HEK293 (cell line): ENCODE measurements around the gene MYLK2.
A peak's percentile ranks its signal among the peaks of the same experiment; 100 is the strongest.

Experiments used
- CTCF ChIA-PET: fragments of 350-600 bp; formaldehyde crosslinking; extraction: SDS; loops from one replicate; lab custom pipeline; 2021; ENCODE audit warnings: antibody characterized with exemption; lab: Yijun Ruan, JAX
- POLR2A ChIA-PET: fragments of 300-600 bp; formaldehyde crosslinking; extraction: SDS; loops from one replicate; lab custom pipeline; 2020; ENCODE audit warnings: antibody characterized with exemption, inconsistent platforms; lab: Yijun Ruan, JAX
- H3K27ac ChIP-seq: fragments of 200-500 bp; sonication (Bioruptor generic); 2 replicates; pipeline ENCODE4 v1.5.1; 2014; ENCODE audit warnings: low read depth, low read length, control low read depth, inconsistent platforms; ENCODE audit errors: extremely low read depth
- H3K36me3 ChIP-seq, 2 experiments: fragments of 200-500 bp in 1 of 2; sonication (Bioruptor generic) in 1 of 2; 1 replicate in 1 of 2; 2 replicates in 1 of 2; pipeline ENCODE4 v1.5.1; 2014 to 2017; ENCODE audit warnings: inconsistent platforms in 2 of 2, low read length in 2 of 2; ENCODE audit not compliant: control insufficient read depth in 2 of 2, insufficient read depth in 1 of 2
- H3K4me1 ChIP-seq: fragments of 200-500 bp; sonication (Bioruptor generic); 2 replicates; pipeline ENCODE4 v1.5.1; 2014; ENCODE audit warnings: mild to moderate bottlenecking, low read length, inconsistent platforms; ENCODE audit not compliant: control insufficient read depth, insufficient read depth
- H3K4me3 ChIP-seq: 2 replicates; pipeline ENCODE4 v1.5.1; 2011; ENCODE audit warnings: low read depth, mild to moderate bottlenecking, control low read depth, low read length, moderate library complexity
- H3K9me3 ChIP-seq: fragments of 200-500 bp; sonication (Bioruptor generic); 2 replicates; pipeline ENCODE4 v1.5.1; 2014; ENCODE audit warnings: low read depth, low read length, inconsistent platforms; ENCODE audit not compliant: control insufficient read depth, insufficient read depth
- ATF2 ChIP-seq: fragments of 450-650 bp; formaldehyde crosslinking; IDR thresholded peaks from 2 replicates; pipeline ENCODE4 v1.5.1; 2016; ENCODE audit warnings: missing biosample characterization, missing genetic modification characterization, low read depth
- BCL11A ChIP-seq: fragments of 450-650 bp; formaldehyde crosslinking; IDR thresholded peaks from 2 replicates; pipeline ENCODE4 v1.5.1; 2016; ENCODE audit warnings: low read depth, missing biosample characterization, missing genetic modification characterization
- SCRT2 ChIP-seq: fragments of 450-650 bp; formaldehyde crosslinking; IDR thresholded peaks from 2 replicates; pipeline ENCODE4 v1.5.1; 2016; ENCODE audit warnings: missing biosample characterization, missing genetic modification characterization
- SP2 ChIP-seq: fragments of 450-650 bp; formaldehyde crosslinking; IDR thresholded peaks from 2 replicates; pipeline ENCODE4 v1.5.1; 2016; ENCODE audit warnings: missing biosample characterization, missing genetic modification characterization
- ZFP37 ChIP-seq: fragments of 450-650 bp; formaldehyde crosslinking; IDR thresholded peaks from 2 replicates; pipeline ENCODE4 v1.5.1; 2016; ENCODE audit warnings: missing biosample characterization, missing genetic modification characterization
- ZNF302 ChIP-seq: fragments of 450-650 bp; formaldehyde crosslinking; IDR thresholded peaks from 2 replicates; pipeline ENCODE4 v1.5.1; 2016; ENCODE audit warnings: missing biosample characterization, missing genetic modification characterization, low read depth
- ZNF510 ChIP-seq: fragments of 450-650 bp; formaldehyde crosslinking; IDR thresholded peaks from 2 replicates; pipeline ENCODE4 v1.5.1; 2018; ENCODE audit warnings: mild to moderate bottlenecking, missing genetic modification characterization, missing biosample characterization; ENCODE audit not compliant: insufficient replicate concordance
- ZNF623 ChIP-seq: fragments of 450-650 bp; formaldehyde crosslinking; IDR thresholded peaks from 2 replicates; pipeline ENCODE4 v1.5.1; 2016; ENCODE audit warnings: missing biosample characterization, missing genetic modification characterization
- ZNF629 ChIP-seq: fragments of 450-650 bp; formaldehyde crosslinking; IDR thresholded peaks from 2 replicates; pipeline ENCODE4 v1.5.1; 2017; ENCODE audit warnings: missing biosample characterization, missing genetic modification characterization
- ZNF654 ChIP-seq: fragments of 450-650 bp; formaldehyde crosslinking; IDR thresholded peaks from 2 replicates; pipeline ENCODE4 v1.5.1; 2016; ENCODE audit warnings: low read depth, missing biosample characterization, missing genetic modification characterization
- ZNF677 ChIP-seq: fragments of 450-650 bp; IDR thresholded peaks from 2 replicates; pipeline ENCODE4 v1.5.0; 2018; ENCODE audit warnings: missing biosample characterization, mild to moderate bottlenecking, missing genetic modification characterization, moderate library complexity
- ZNF692 ChIP-seq: fragments of 450-650 bp; formaldehyde crosslinking; IDR thresholded peaks from 2 replicates; pipeline ENCODE4 v1.5.1; 2016; ENCODE audit warnings: missing biosample characterization, missing genetic modification characterization
- ZNF843 ChIP-seq: fragments of 450-650 bp; formaldehyde crosslinking; IDR thresholded peaks from 2 replicates; pipeline ENCODE4 v1.5.1; 2016; ENCODE audit warnings: missing biosample characterization, missing genetic modification characterization
- TF ChIP-seq, protein P1 (sequence below): fragments of 450-650 bp; formaldehyde crosslinking; IDR thresholded peaks from 2 replicates; pipeline ENCODE4 v1.5.1; 2016; ENCODE audit warnings: missing biosample characterization, missing genetic modification characterization
- TF ChIP-seq, protein P2 (sequence below): fragments of 450-650 bp; formaldehyde crosslinking; conservative IDR thresholded peaks from 2 replicates; pipeline ENCODE4 v1.5.1; 2016; ENCODE audit warnings: low read depth, missing biosample characterization, missing genetic modification characterization
- TF ChIP-seq, protein P3 (sequence below): fragments of 450-650 bp; formaldehyde crosslinking; IDR thresholded peaks from 2 replicates; pipeline ENCODE4 v1.5.1; 2016; ENCODE audit warnings: missing biosample characterization, missing genetic modification characterization, borderline replicate concordance

The MYLK2 gene

GRCh38 chr20:31879143-31879987, 60.2 kb downstream of the MYLK2 start (continued):
- TF ChIP-seq ZNF629 (tag by site-specific recombination) (no peak), SP2 (tag by site-specific recombination) (peak; percentile 79), ZNF510 (no peak), ZNF623 (no peak)
- TF ChIP-seq, protein P1, sequence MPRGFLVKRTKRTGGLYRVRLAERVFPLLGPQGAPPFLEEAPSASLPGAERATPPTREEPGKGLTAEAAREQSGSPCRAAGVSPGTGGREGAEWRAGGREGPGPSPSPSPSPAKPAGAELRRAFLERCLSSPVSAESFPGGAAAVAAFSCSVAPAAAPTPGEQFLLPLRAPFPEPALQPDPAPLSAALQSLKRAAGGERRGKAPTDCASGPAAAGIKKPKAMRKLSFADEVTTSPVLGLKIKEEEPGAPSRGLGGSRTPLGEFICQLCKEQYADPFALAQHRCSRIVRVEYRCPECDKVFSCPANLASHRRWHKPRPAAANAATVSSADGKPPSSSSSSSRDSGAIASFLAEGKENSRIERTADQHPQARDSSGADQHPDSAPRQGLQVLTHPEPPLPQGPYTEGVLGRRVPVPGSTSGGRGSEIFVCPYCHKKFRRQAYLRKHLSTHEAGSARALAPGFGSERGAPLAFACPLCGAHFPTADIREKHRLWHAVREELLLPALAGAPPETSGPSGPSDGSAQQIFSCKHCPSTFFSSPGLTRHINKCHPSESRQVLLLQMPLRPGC (tag by site-specific recombination): 0 out of 2 replicates have a peak, but pooled peaks have one; percentile 10

- H3K4me3 ChIP-seq: no peak overlapping the region
- H3K9me3 ChIP-seq: no peaks in the 10 kb centered on the region
- H3K4me1 ChIP-seq: no peaks in the 10 kb centered on the region
- H3K27ac ChIP-seq: no peak overlapping the region
- TF ChIP-seq ZNF654 (no peak), ZNF843 (tag by site-specific recombination) (no peak)
- CTCF ChIA-PET: no interaction called here
- no peaks in the 10 kb centered on the region for H3K36me3 ChIP-seq
- POLR2A ChIA-PET: interaction anchor here (0.5 to 1.2 kb wide), 2 partner anchors 14 to 20 kb away, joined by 3 read pairs; no protein-coding TSS in a partner anchor
Measured at GRCh38 chr20:31881945-31882344, 62.8 kb downstream of the MYLK2 start.

GRCh38 chr20:31883829-31884228, 64.7 kb downstream of the MYLK2 start:
- TF ChIP-seq, protein P2, sequence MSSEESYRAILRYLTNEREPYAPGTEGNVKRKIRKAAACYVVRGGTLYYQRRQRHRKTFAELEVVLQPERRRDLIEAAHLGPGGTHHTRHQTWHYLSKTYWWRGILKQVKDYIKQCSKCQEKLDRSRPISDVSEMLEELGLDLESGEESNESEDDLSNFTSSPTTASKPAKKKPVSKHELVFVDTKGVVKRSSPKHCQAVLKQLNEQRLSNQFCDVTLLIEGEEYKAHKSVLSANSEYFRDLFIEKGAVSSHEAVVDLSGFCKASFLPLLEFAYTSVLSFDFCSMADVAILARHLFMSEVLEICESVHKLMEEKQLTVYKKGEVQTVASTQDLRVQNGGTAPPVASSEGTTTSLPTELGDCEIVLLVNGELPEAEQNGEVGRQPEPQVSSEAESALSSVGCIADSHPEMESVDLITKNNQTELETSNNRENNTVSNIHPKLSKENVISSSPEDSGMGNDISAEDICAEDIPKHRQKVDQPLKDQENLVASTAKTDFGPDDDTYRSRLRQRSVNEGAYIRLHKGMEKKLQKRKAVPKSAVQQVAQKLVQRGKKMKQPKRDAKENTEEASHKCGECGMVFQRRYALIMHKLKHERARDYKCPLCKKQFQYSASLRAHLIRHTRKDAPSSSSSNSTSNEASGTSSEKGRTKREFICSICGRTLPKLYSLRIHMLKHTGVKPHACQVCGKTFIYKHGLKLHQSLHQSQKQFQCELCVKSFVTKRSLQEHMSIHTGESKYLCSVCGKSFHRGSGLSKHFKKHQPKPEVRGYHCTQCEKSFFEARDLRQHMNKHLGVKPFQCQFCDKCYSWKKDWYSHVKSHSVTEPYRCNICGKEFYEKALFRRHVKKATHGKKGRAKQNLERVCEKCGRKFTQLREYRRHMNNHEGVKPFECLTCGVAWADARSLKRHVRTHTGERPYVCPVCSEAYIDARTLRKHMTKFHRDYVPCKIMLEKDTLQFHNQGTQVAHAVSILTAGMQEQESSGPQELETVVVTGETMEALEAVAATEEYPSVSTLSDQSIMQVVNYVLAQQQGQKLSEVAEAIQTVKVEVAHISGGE (tag by site-specific recombination): no peak
- TF ChIP-seq ZNF677 (tag by site-specific recombination) (no peak), SCRT2 (tag by site-specific recombination) (no peak), ZNF692 (tag by site-specific recombination) (no peak), ATF2 (tag by site-specific recombination) (peak; percentile 77), ZNF302 (no peak), ZFP37 (tag by site-specific recombination) (no peak), BCL11A (tag by site-specific recombination) (no peak)
- TF ChIP-seq, protein P3, sequence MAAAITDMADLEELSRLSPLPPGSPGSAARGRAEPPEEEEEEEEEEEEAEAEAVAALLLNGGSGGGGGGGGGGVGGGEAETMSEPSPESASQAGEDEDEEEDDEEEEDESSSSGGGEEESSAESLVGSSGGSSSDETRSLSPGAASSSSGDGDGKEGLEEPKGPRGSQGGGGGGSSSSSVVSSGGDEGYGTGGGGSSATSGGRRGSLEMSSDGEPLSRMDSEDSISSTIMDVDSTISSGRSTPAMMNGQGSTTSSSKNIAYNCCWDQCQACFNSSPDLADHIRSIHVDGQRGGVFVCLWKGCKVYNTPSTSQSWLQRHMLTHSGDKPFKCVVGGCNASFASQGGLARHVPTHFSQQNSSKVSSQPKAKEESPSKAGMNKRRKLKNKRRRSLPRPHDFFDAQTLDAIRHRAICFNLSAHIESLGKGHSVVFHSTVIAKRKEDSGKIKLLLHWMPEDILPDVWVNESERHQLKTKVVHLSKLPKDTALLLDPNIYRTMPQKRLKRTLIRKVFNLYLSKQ (tag by site-specific recombination): no peak
- ChIA-PET CTCF (interaction anchor here (0.7 kb wide), 1 partner anchor 25 kb away, joined by 4 read pairs; no protein-coding TSS in a partner anchor), POLR2A (no interaction called here)
- H3K36me3 ChIP-seq: no peaks in the 10 kb centered on the region
- no peak overlapping the region for H3K27ac ChIP-seq
- no peaks in the 10 kb centered on the region for H3K9me3 ChIP-seq
- no peak overlapping the region for H3K4me3 ChIP-seq
- no peaks in the 10 kb centered on the region for H3K4me1 ChIP-seq
